Stimulated activated CD8-positive, alpha-beta memory T cell treated with anti-CD3 and anti-CD28 coated beads, Interleukin-12 subunit alpha, Interleukin-12 subunit beta, amount 100 ng/mL, for 24 hours (primary cell): Measurements from ENCODE around the gene RBM19.
"Not testable (repeated sequence)": the region's sequence is repeated elsewhere in the genome, so short reads cannot be mapped to it uniquely, and the experiment has no call there.

Experiments
- DNase-seq: peaks from one replicate; pipeline ENCODE4 v3.0.0-alpha.2; 2020; ENCODE audit errors: extremely low read depth

RBM19 gene

GRCh38 chr12:113905829-113906228 lies 60.3 kb downstream of the RBM19 start:
- DNase-seq: no peak

GRCh38 chr12:113903381-113903863 lies 62.7 kb downstream of the RBM19 start:
- DNase-seq: no peak

- DNase-seq: not testable (repeated sequence)
Observed at GRCh38 chr12:113901319-113901718, 64.8 kb downstream of the RBM19 start.

- DNase-seq: no peak
Observed at GRCh38 chr12:113900716-113901115, 65.4 kb downstream of the RBM19 start.

- DNase-seq: no peak
Observed at GRCh38 chr12:113899561-113900471, 66.3 kb downstream of the RBM19 start.

- no peak for DNase-seq
Observed at GRCh38 chr12:113899042-113899560, 67.0 kb downstream of the RBM19 start.

- no peak for DNase-seq
Observed at GRCh38 chr12:113898466-113898865, 67.7 kb downstream of the RBM19 start.

GRCh38 chr12:113897406-113897805 lies 68.7 kb downstream of the RBM19 start:
- no peak for DNase-seq

GRCh38 chr12:113896841-113897240 lies 69.3 kb downstream of the RBM19 start:
- no peak for DNase-seq

- no peak for DNase-seq
Observed at GRCh38 chr12:113896194-113896593, 69.9 kb downstream of the RBM19 start.

- DNase-seq: no peak
Observed at GRCh38 chr12:113895176-113895575, 70.9 kb downstream of the RBM19 start.

GRCh38 chr12:113894697-113895096 lies 71.4 kb downstream of the RBM19 start:
- DNase-seq: no peak

- DNase-seq: no peak
Observed at GRCh38 chr12:113893221-113893620, 72.9 kb downstream of the RBM19 start.

- no peak for DNase-seq
Observed at GRCh38 chr12:113892556-113892955, 73.6 kb downstream of the RBM19 start.

GRCh38 chr12:113891739-113892520 lies 74.2 kb downstream of the RBM19 start:
- no peak for DNase-seq

GRCh38 chr12:113891167-113891692 lies 74.9 kb downstream of the RBM19 start:
- no peak for DNase-seq

GRCh38 chr12:113889891-113890581 lies 76.1 kb downstream of the RBM19 start:
- no peak for DNase-seq

- no peak for DNase-seq
Observed at GRCh38 chr12:113889076-113889475, 77.0 kb downstream of the RBM19 start.

GRCh38 chr12:113888435-113888834 lies 77.7 kb downstream of the RBM19 start:
- DNase-seq: no peak

- DNase-seq: no peak
Observed at GRCh38 chr12:113887906-113888305, 78.2 kb downstream of the RBM19 start.

- DNase-seq: no peak
Observed at GRCh38 chr12:113886721-113887120, 79.4 kb downstream of the RBM19 start.

GRCh38 chr12:113884392-113884791 lies 81.7 kb downstream of the RBM19 start:
- no peak for DNase-seq
